HK-2 (cell line): ENCODE data around the gene CACNG3.
"Not testable (repeated sequence)": the region's sequence is repeated elsewhere in the genome, so short reads cannot be mapped to it uniquely, and the experiment has no call there.

ENCODE experiments used
- DNase-seq: peaks from one replicate; pipeline ENCODE4 v3.0.0-alpha.2; 2018; ENCODE audit not compliant: unreplicated experiment

Gene CACNG3

DNA sequence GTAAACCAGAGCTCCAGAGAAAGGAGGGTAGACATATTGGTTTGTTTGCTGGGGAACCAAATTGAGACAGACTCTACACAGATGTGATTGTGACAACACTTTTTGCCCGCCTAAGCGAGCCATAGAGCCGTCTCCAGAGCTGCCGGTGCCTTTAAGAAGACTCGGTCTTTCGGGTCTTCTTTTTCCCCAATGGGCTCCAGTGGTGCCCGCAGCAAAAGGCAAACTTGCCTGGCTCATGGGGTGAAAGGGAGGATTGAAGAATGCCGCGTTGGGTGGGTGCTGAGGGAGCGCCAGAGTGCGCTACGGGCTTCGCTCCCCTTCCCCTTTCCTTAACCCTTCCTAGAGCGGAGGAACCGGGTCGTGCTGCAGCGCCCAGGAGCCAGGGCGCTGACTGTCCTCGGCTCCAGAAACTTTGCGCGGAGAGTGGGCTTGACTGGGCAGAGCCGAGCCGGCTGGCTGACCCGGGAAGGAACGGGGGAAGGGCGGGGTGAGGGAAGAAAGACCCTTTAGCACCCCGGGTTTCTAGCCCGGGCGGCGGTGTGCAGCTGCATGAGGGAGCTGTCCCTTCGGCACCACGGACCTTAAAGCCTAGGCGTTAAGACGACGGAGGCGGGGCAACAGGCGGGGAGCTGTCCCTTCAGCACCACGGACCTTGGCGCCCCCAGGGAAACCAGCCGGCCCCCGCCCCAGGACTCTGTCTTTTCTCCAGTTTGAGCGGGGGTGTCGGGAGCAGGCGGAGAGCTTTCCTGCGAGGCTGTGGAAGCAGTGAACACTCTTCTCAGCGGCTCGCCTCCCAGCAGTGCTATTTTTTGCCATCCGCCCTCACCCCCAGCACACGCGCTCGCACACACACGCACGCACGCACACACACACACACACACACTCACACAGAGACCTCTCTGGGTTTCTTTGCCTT, at the start of gene CACNG3:
TSS of gene CACNG3 (plus strand) at position 880 of the 916 bp plus-strand sequence. CDS start 420 bp downstream, outside the sequence.
- peak; percentile 3 for DNase-seq

DNA sequence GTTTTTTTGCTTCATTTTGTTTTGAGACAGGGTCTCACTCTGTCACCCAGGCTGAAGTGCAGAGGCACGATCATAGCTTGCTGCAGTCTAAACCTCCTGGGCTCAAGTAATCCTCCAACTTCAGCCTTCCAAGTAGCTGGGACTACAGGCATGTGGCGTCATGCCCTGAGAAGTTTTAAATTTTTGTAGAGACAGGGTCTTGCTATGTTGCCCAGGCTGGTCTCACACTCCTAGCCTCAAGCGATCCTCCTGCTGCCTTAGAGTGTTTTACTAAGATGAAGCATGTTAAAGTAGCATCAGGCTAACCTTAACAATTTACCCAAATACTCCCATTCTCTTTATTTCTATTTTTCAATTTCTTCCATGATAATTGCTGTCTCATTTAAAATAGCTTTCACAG, 49.2 kb upstream of the CACNG3 start:
- no peak for DNase-seq

DNA sequence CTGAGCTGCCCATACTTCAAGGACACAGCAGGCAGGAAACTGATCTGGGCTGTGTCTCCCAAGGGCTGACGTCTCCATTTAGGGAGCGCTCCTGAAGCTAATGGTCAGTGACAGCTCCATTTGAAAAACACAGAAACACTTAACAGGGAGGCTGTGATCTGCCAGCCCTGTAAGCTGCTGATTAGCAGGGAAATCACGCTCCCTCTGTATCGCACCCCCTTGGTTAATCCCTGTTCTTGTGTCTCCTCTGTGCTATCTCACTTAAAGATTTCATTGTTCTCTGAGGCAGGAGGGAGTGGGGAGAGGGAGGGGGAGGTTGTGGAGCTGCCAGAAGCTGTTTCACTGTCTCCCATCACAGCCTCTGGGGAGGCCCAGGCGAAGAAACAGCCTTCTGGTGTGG, 47.4 kb upstream of the CACNG3 start:
- DNase-seq, result no peak

DNA sequence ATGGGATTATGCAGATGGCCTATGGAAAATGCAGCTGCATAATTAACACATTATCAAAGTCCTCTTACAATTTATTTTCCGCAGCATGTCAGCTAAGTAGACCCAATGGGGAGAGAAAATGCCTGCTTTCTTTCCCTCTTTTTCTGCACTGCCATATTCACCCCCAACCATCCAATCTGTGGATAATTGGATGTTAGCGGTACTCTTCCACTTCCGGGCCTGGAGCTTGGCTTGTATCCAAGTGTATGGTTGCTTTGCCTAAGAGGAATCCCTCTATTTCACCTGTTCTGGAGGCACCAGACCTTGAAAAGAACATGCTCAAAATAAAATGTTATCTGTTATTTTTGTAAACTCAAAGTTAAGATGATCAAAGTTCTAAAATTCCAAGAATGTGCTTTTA, 41.1 kb upstream of the CACNG3 start:
- no peak for DNase-seq

DNA sequence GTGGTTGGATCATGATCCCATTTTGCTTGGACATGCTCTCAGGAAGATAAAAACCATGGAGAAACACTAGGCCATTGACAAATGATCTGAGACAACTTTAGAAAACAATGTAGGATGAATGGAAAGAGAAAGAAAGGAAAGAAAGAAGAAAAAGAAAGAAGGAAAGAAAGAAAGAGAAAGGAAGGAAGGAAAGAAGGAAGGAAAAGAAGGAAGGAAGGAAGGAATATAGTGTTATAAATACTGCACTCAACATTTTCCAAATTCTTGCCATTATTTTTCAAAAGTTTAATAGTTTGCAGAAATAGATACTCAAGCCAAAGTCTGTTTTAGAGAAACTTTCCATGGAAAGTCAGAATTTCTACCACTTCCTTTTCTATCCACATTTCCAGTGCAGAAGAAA, 39.2 kb upstream of the CACNG3 start:
- no peak for DNase-seq

- DNase-seq, result no peak
Observed at GRCh38 chr16:24217461-24217860, 38.7 kb upstream of the CACNG3 start.

DNA sequence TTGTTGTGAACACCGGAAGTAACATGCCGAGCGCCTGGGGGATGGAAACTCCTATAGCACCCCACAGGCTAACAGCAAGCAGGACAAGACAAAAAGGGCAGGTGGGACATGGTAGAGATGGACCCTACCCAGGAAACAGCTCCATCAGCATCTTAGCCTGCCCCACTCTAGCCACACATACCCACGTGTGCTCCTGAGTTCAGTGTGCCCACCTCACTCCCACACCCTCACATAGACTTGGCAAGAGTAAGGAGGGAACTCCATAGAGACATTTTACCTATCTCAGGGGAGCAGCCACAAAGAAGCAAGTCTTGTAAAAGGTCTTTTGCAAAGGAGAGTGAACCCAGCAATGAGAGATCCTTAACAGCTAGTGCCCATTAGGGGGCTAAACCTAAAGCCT, 37.8 kb upstream of the CACNG3 start:
- no peak for DNase-seq

- DNase-seq, result no peak
Observed at GRCh38 chr16:24221219-24221618, 34.9 kb upstream of the CACNG3 start.

GRCh38 chr16:24228514-24228913, 27.6 kb upstream of the CACNG3 start:
- no peak for DNase-seq

GRCh38 chr16:24232936-24233335, 23.2 kb upstream of the CACNG3 start:
- no peak for DNase-seq

DNA sequence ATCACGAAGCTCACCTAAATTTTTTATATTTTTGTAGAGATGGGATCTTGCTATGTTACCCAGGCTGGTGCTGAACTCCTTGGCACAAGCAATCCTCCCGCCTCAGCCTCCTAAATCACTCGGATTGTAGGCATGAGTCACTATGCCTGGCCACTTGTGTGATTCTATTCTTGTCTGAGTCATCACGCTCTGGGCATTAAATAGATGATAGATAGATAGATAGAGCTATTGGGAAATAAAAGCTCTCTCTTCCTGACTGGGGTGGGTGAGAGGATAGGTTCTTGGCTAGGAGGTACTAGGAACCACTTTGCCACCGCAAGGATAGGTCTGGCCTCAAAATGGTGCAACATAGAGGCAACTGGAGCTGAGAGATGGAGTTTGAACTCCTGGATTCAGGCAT, 21.4 kb upstream of the CACNG3 start:
- no peak for DNase-seq

- no peak for DNase-seq
Observed at GRCh38 chr16:24235806-24236205, 20.3 kb upstream of the CACNG3 start.

GRCh38 chr16:24238846-24239245, 17.3 kb upstream of the CACNG3 start:
- DNase-seq, result not testable (repeated sequence)

- no peak for DNase-seq
Observed at GRCh38 chr16:24246911-24247607, 9.1 kb upstream of the CACNG3 start.

- DNase-seq, result peak; percentile 13
Observed at GRCh38 chr16:24253192-24253591, 2.9 kb upstream of the CACNG3 start.

DNA sequence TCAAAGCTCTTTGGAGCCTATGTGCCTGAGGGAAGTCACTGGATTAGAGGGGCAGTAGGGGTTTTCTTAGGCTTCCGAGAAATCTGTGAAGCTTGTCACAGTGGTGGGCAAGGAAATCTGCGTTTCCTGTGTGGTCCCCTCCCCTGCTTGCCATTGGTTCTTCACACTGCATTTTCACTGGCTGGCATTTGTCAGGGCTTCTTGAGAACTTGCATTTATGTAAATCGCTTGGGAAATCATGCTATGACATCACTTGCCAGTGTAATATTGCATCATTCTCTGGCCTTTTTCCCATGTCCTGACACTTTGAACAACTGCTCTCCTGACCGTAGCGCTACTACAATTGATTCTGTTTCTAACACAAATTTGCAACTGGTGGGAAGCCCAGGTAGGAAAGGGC, 1.8 kb downstream of the CACNG3 start:
- DNase-seq, result no peak

GRCh38 chr16:24258791-24259190, 2.7 kb downstream of the CACNG3 start:
- no peak for DNase-seq

GRCh38 chr16:24262816-24263215, 6.7 kb downstream of the CACNG3 start:
- DNase-seq, result no peak

- DNase-seq, result no peak
Observed at GRCh38 chr16:24270721-24271442, 14.7 kb downstream of the CACNG3 start.

DNA sequence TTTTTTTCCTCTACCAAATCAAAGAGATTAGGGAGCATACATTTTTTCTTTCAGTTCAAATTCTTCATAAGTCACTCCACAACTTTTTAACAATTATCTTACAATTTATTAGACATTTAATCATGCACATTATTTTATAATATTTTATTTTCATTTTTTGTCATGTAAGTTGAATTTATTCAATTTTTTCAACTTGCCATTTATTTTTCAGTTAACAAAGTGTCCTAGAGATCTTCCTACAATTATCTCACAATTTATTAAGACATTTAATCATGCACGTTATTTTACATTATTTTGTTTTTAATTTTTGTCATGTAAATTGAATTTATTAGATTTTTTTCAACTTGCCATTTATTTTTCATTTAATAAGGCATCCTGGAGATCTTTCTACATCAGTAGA, 16.2 kb downstream of the CACNG3 start:
- no peak for DNase-seq

DNA sequence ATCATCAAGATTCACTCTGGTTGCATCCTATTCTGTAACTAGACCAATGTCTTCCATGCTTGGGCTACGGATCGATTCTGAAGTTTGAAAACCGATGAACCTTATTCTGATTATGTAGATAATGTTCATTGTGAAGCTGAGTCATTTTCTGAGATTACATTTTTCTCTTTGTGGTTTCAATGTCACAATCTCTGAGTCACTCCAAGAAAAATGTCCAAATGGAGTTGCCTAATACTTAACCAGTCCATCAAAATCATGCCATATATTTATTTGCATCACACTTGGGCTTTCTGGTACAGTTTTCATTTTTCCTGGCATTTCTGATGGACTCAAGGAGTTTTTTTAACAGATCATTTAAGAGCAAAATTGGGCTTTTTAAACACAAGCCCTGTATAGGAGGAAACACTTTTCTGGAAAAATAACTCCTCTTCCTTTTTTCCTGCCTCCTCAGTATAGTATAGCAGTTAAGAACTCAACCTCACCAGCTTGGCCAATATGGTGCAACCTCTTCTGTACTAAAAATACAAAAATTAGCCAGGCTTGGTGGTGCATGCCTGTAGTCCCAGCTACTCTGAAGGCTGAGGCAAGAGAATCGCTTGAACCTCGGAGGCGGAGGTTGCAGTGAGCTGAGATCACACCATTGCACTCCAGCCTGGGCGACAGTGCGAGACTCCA, 17.5 kb downstream of the CACNG3 start:
- no peak for DNase-seq

DNA sequence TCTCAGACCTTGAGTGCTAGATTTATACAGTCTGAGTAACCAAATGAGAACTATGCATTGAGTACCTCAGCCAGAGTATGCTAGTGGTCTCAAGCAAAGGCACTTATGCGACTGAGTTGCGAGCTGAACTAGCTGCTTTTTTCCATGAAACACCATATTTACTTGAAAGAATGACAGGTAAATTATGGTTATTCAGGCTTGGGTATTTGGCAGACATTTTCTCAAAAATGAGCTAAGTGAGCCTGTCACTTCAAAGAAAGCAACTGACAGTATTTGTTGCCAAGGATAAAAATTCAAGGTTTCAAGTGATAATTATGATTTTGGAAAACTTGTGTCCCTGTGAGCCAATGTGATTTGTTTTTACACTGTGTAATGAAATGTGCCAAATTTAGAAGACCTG, 19.3 kb downstream of the CACNG3 start:
- DNase-seq, result no peak
